GM19043 (cell line): Measurements from ENCODE around the gene E2F7.
A peak's percentile ranks its signal among the peaks of the same experiment; 100 is the strongest.
"Not testable (repeated sequence)": the region's sequence is repeated elsewhere in the genome, so short reads cannot be mapped to it uniquely, and the experiment has no call there.

Source experiments
- ATAC-seq: cut with Tn5 transposase; IDR thresholded peaks from one replicate; pipeline ENCODE4 v1.9.1; 2021; ENCODE audit warnings: low read depth; ENCODE audit not compliant: unreplicated experiment

The E2F7 gene

GRCh38 chr12:77065361-77066204 is at the start of gene E2F7:
TSS of gene E2F7 (minus strand) at chr12:77065569. CDS start at chr12:77064635, 934 bp downstream.
- peak; percentile 59 for ATAC-seq

GRCh38 chr12:77113971-77114370 is 48.6 kb upstream of the E2F7 start:
- ATAC-seq, result no peak

- ATAC-seq, result no peak
These were observed 43.3 kb upstream of the E2F7 start for GRCh38 chr12:77108707-77109106.

- no peak for ATAC-seq
These were observed 41.8 kb upstream of the E2F7 start for GRCh38 chr12:77107121-77107520.

GRCh38 chr12:77104792-77105191 is 39.4 kb upstream of the E2F7 start:
- no peak for ATAC-seq

- ATAC-seq, result no peak
These were observed 38.9 kb upstream of the E2F7 start for GRCh38 chr12:77104286-77104685.

- no peak for ATAC-seq
These were observed 37.3 kb upstream of the E2F7 start for GRCh38 chr12:77102691-77103090.

- no peak for ATAC-seq
These were observed 36.8 kb upstream of the E2F7 start for GRCh38 chr12:77102123-77102522.

GRCh38 chr12:77099799-77100198 is 34.4 kb upstream of the E2F7 start:
- no peak for ATAC-seq

GRCh38 chr12:77097846-77098245 is 32.5 kb upstream of the E2F7 start:
- no peak for ATAC-seq

GRCh38 chr12:77092227-77092626 is 26.9 kb upstream of the E2F7 start:
- ATAC-seq, result not testable (repeated sequence)

GRCh38 chr12:77089686-77090220 is 24.4 kb upstream of the E2F7 start:
- ATAC-seq, result no peak

GRCh38 chr12:77087427-77087826 is 22.1 kb upstream of the E2F7 start:
- ATAC-seq, result no peak

GRCh38 chr12:77082021-77082420 is 16.7 kb upstream of the E2F7 start:
- ATAC-seq, result no peak

- no peak for ATAC-seq
These were observed 14.3 kb upstream of the E2F7 start for GRCh38 chr12:77079631-77080030.

- ATAC-seq, result no peak
These were observed 12.9 kb upstream of the E2F7 start for GRCh38 chr12:77078231-77078630.

GRCh38 chr12:77076886-77077285 is 11.5 kb upstream of the E2F7 start:
- ATAC-seq, result no peak

GRCh38 chr12:77073894-77074293 is 8.5 kb upstream of the E2F7 start:
- ATAC-seq, result not testable (repeated sequence)

GRCh38 chr12:77072833-77073495 is 7.6 kb upstream of the E2F7 start:
- ATAC-seq, result no peak

- no peak for ATAC-seq
These were observed 5.6 kb upstream of the E2F7 start for GRCh38 chr12:77070800-77071449.

- ATAC-seq, result peak; percentile 70
These were observed 5.0 kb upstream of the E2F7 start for GRCh38 chr12:77070382-77070781.
